Ramos (cell line): ENCODE data around the gene RASGRF1.
"Not testable (repeated sequence)": the region's sequence is repeated elsewhere in the genome, so short reads cannot be mapped to it uniquely, and the experiment has no call there.

Source experiments
- in situ Hi-C: fragments of 300-500 bp; cut with MboI; formaldehyde crosslinking; loops from one replicate; pipeline ENCODE4 v1.14.3; 2022; ENCODE audit warnings: low sequenced_read_pairs; ENCODE audit not compliant: unreplicated experiment

RASGRF1 gene

GRCh38 chr15:78937132-78937739 lies 153.3 kb downstream of the RASGRF1 start:
- in situ Hi-C loops: no loop called here

DNA sequence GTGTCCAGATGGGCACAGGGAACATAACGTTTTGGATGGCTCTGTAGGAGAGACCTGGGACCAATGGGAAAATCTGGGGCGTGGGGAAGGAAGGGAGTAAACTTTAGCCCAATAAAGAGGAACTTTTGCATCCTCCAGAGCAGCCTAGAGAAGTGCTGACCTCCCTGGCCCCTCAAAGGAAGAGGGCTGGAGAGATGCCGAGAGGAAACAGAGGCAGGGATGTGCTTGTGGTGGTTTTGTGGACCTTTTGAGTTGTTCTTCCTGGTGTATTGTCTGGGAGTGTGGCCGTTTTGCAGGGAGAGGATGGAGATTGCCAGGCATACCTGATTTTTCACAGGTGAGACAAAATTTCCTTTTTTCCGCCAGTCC lies 155.9 kb downstream of the RASGRF1 start:
- in situ Hi-C loops: no loop called here

- in situ Hi-C loops: no loop called here
These were observed 156.5 kb downstream of the RASGRF1 start for GRCh38 chr15:78933823-78934654.

- in situ Hi-C loops: no loop called here
These were observed 157.3 kb downstream of the RASGRF1 start for GRCh38 chr15:78933187-78933822.

DNA sequence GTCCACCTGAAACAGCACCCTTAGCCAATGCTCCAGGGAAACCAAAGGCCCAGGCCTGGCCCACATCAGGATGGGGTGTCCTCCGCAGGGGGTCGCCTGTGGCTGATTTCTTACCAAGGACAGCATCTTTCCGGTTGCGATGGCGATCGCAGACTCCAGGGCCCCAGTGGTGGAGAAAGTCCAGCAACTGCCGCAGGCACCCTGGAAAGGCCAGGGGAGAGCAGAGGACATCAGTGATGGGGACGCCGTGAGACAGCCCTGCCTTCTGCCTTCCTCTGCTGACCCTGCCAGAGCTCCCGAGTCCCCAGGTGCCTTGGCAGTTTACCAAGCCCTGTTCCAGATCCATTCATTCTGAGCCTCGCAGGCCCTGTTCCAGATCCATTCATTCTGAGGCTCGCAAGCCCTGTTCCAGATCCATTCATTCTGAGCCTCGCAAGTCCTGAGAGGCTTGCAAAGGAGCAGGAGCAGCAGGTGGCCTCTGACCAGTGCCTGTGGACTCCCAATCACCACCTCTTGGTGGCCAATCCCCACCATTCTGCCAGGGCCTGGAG lies 158.2 kb downstream of the RASGRF1 start:
- in situ Hi-C loops: no loop called here

DNA sequence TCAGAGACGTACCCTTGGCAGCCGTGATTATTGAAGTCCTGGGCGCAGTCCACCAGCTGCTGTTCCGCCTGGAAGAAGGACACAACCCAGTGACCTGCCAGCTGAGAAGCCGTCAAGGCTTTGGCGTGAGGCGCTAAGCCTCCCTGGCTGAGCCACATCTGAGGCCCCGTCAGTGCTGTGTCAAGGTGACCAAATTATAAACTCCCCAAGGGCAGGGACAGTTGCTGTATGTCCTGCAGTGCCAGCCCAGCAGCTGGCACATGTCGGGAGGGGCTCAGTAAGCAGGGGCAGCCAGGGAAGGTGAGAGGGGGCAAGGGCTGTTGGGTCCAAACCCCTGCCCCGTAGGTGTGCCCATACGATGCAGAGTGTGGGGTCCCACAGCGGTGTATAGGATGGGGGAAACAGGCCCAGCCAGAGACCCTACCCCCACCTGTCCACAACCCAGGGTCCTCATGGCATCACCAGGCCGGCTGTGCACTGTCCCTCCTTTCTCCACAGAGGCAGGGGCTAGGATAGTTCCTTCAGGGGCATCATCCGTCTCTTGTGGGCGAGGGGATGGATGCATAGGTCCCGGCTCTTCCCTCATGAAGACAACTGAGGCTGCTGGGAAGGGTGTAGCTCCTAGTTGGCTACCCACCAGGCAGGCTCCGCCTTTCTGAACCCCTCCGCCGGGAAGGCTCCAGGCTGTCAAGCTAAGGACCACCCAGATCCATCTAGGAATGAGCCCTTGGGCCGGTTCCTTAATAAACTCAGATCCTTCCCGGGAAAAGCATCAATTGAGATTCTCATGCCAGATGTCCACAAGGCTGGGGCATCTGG lies 158.9 kb downstream of the RASGRF1 start:
- in situ Hi-C loops: no loop called here

DNA sequence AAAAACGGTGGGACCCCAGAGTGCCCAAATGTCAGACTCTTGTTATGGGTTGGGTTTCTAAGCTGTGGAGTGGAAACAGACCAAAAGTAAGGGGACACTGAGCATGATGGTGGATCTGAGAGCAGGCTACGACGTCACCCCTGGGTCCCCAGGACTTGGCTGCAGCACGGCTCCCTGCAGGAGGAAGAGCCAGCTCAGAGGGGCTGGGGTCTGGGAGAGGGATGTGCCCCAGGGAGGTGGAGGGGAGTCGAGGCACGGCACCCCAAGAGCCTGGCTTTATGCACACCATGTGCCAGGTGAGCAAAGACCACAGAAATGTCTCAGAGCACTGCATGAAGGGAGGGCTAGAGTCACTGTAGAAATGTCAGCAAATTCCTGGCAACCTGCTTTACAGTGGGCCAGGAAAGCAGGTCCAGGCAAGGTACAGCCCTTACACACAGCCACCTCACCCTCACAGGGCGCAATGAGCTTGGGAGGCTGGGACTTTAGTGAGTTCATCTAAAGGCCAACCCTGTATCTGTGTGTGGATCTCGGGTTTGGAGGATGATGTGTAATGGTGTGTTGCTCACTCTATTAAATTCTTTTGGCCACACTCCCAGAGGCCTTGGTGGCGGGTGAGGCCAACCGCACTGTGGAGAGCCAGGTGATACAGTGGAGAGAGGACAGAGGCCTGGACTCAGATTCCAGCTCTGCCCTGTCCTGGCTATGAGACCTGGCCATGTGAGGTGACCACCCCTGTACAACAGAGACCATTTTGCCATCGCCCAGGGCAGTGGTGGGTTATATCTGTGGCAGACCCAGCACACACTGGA lies 159.8 kb downstream of the RASGRF1 start:
- in situ Hi-C loops: no loop called here

- in situ Hi-C loops: no loop called here
These were observed 160.9 kb downstream of the RASGRF1 start for GRCh38 chr15:78929536-78930264.

DNA sequence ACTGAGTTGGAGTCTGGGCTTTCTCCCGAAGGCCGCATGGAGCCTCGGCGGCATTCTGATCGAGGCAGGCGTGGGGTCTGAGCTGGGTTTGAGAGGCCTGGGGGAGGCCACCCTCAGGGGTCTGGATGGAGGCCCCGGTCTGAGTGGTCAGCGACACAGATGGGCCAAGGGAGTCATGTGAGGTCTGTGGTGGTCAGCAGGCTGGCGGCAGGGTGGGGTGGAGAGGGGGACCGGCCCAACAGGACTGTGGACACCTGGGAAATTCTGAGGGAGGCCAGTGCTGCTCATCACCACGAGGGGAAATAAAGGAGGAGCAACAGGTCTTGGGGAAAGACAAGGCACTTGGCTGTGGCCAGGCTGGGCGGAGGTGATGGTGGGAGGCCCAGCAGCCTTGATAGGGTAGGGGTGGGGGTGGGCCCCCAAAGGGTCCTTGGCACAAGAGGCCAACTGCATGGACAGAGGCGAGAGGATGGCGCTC lies 161.9 kb downstream of the RASGRF1 start:
- in situ Hi-C loops: no loop called here

GRCh38 chr15:78928176-78928575 lies 162.4 kb downstream of the RASGRF1 start:
- in situ Hi-C loops: not testable (repeated sequence)

DNA sequence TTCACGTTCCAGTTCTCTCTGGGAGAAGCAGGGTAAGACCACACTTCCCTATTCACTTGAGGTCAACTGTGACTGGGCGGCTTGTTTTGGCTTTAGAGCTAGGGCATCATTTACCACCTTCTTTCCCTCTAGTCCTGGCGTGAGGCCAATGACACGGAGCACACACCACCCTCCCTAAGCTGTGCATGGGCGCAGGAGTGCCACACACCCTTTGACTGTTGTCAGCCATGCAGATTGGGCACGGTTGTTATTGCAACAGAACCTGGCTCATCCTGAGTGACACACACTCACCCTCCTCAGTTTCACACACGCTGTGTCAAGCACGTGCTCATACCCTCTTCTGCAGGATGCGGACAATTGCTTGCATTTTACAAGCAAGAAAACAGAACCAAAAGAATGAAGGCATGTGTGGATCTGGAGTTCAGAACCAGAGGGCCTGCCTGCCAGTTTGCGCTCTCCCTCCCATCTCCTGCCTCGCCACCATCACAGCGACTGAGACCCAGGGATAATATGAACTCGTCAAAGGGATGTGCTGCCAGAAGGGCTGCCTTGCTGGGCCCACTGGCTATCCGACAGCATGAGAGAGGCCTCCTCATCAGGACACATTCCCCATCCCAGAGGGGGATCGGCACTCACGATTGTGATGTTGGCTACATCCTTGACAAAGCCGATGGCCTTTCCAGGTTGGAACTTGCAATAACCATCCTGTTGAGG lies 163.3 kb downstream of the RASGRF1 start:
- in situ Hi-C loops: no loop called here

DNA sequence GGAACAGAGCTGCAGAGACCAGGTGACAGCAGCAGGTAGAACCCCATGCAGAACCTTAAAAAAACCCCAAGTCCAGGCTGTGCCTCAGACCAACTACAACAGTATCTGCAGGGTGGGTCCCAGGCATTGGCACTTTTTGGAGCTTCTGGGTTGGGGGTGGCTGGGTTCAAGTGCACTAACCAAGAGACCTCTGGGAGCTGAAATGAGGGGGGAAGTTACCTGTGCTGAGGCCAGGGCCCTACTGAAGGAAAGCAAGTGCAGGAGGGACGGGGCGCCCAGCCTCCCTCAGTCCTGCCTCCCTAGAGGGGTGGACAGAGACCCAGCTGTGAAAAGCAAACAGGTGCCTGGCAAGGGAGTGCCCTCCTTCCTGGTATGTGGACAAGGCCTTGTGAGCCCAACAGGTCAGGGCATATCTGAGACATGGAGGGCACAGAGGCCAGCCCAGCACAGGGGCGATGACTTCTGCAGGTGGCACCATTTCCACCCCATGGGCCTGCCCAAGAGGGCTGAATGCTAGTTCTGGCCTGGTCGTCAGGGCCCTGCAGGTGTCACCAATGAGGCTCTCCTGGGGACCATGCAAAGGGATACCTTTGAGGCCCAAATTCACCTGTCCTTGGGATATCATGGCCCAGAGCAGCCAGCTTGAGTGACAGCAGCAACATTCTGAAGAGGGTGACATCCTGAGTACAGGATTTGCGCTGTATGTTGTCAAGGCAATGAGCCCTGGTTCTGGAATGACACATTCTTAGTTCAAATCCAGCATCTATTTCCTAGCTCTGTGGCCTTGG lies 164.4 kb downstream of the RASGRF1 start:
- in situ Hi-C loops: no loop called here

DNA sequence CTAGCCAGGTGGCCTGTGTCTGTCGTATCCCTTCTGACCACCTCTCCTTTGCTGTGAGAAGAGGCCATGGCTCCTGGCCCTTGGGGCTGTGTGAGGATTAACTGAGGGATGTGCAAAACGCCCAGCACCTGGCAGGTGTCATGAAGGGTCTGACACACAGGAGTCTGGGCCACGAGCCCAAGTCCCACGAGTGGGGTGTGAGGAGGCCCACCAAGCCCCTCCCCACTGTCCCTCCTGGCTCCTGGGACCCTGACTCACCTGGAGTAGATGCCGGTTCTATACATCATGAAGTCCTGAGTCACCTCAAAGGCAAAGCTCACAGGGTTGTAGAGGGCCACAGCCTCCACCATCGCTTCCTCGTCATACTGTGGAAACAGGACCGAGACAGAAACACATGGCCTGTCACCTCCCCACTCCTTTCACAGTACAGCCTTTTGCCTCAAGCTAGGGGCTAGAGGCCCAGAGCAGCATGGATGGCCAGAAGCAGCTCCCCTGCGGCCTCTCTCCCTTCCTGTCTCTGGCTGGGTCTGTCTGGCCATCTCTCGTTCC lies 165.4 kb downstream of the RASGRF1 start:
- in situ Hi-C loops: no loop called here

- in situ Hi-C loops: no loop called here
These were observed 166.9 kb downstream of the RASGRF1 start for GRCh38 chr15:78923480-78924360.

DNA sequence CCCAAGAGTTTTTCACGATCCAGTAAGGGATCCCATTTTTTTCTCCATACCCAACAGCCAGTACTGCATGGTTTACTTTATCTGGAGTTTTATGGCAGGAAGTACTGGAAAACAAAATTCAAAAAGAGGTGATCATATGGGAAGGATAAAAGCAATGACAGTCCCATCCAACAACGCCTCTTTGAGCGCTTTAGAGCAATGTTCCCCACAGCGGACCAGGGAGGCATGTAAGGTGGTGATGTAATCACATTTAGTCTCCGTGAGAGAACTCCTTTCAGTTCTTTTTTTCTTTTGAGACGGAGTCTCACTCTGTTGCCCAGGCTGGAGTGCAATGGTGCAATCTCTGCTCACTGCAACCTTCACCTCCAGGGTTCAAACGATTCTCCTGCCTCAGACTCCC lies 167.6 kb downstream of the RASGRF1 start:
- in situ Hi-C loops: no loop called here

DNA sequence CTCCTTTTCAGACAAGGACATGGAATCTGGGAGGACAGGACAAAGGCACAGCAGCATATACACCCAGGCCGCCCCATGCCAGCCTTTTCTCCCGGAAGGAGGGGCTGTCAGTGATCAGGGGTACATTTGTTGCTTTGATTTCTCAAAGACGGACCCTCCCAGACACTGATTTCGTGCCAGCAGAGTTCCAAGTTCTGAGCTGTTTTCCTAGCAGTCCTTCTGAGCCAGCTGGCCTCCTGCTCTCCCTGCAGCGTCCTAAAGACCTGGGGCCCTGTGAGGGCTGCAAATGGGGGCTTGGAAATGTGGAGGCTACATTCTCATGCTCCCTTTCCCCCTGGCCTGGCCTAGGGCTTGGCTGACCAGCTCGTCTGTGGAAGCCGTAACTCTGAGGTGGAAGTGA lies 168.1 kb downstream of the RASGRF1 start:
- in situ Hi-C loops: no loop called here
